SU-DHL-6 (cell line): ENCODE measurements around the gene MS4A6E.

ENCODE experiments used
- H2AFZ ChIP-seq: fragments of 200-600 bp; sonication (generic); 2 replicates; pipeline ENCODE4 v1.6.1; 2014; ENCODE audit warnings: low read depth, mild to moderate bottlenecking, moderate library complexity, mixed read lengths, antibody characterized with exemption, low read length; ENCODE audit not compliant: severe bottlenecking
- H3F3A ChIP-seq: fragments of 200-600 bp; shearing (Covaris generic); 2 replicates; pipeline ENCODE4 v1.6.0; 2016; ENCODE audit warnings: antibody characterized with exemption, mild to moderate bottlenecking; ENCODE audit not compliant: insufficient read depth
- H3K27ac ChIP-seq: fragments of 200-600 bp; sonication (generic); 2 replicates; pipeline ENCODE4 v1.5.1; 2016; ENCODE audit warnings: low read depth, mild to moderate bottlenecking, low read length, moderate library complexity, mixed read lengths
- H3K27me3 ChIP-seq: fragments of 200-600 bp; sonication (generic), shearing (Covaris generic); 2 replicates; pipeline ENCODE4 v1.6.0; 2014; ENCODE audit warnings: mild to moderate bottlenecking, low read length
- H3K36me3 ChIP-seq: fragments of 200-600 bp; sonication (generic); 2 replicates; pipeline ENCODE4 v1.6.1; 2014; ENCODE audit warnings: mild to moderate bottlenecking, low read length, mixed read lengths
- H3K4me2 ChIP-seq: fragments of 300-600, 200-600 bp; shearing (Covaris generic), sonication (generic); 2 replicates; pipeline ENCODE4 v1.6.0; 2014; ENCODE audit warnings: low read length, low read depth, mild to moderate bottlenecking; ENCODE audit not compliant: poor library complexity, severe bottlenecking
- H3K4me3 ChIP-seq: fragments of 200-600 bp; sonication (generic); 2 replicates; pipeline ENCODE4 v1.5.1; 2014; ENCODE audit warnings: antibody characterized with exemption, low read length, mild to moderate bottlenecking, mixed read lengths; ENCODE audit not compliant: insufficient read depth, poor library complexity, severe bottlenecking
- H3K79me2 ChIP-seq: fragments of 200-600 bp; sonication (generic); 2 replicates; pipeline ENCODE4 v1.6.1; 2014; ENCODE audit warnings: mild to moderate bottlenecking, low read length, moderate library complexity; ENCODE audit not compliant: insufficient read depth
- H3K9ac ChIP-seq: fragments of 200-600 bp; sonication (generic); 2 replicates; pipeline ENCODE4 v1.7.0; 2014; ENCODE audit warnings: mild to moderate bottlenecking, low read length
- H3K9me2 ChIP-seq: fragments of 200-600 bp; sonication (generic); replicated peaks from 2 replicates; pipeline ENCODE4 v1.6.1; 2014; ENCODE audit warnings: low read length; ENCODE audit not compliant: insufficient read depth
- H3K9me3 ChIP-seq: fragments of 200-600 bp; sonication (generic); 2 replicates; pipeline ENCODE4 v1.6.1; 2014; ENCODE audit warnings: low read length, mixed read lengths; ENCODE audit not compliant: insufficient read depth
- H4K20me1 ChIP-seq: fragments of 200-600 bp; sonication (generic); 2 replicates; pipeline ENCODE4 v1.6.1; 2014; ENCODE audit warnings: low read depth, mild to moderate bottlenecking, antibody characterized with exemption, low read length, moderate library complexity, mixed read lengths
- EZH2phosphoT487 ChIP-seq: fragments of 200-600 bp; sonication (generic), shearing (Covaris generic); conservative IDR thresholded peaks from 2 replicates; pipeline ENCODE4 v1.6.1; 2018; ENCODE audit warnings: mild to moderate bottlenecking, antibody characterized with exemption, low read length, moderate library complexity, mixed read lengths
- TF ChIP-seq, protein P1 (sequence below): fragments of 200-600 bp; sonication (generic); IDR thresholded peaks from one replicate; pipeline ENCODE4 v1.5.1; 2017; ENCODE audit warnings: antibody characterized with exemption, mild to moderate bottlenecking, low read length, moderate library complexity; ENCODE audit not compliant: insufficient read depth, poor library complexity, severe bottlenecking

Gene MS4A6E

GRCh38 chr11:60349990-60350389, 22.9 kb downstream of the MS4A6E start:
- H3F3A ChIP-seq = no peaks in the 10 kb centered on the region
- H3K4me2 ChIP-seq = no peak overlapping the region
- no peaks in the 10 kb centered on the region for H3K79me2 ChIP-seq
- peaks cover 18% of the 10 kb centered on the region; the same call in 1 of the 2 replicates for H3K9me3 ChIP-seq
- H3K27me3 ChIP-seq = no peaks in the 10 kb centered on the region
- TF ChIP-seq, protein P1, sequence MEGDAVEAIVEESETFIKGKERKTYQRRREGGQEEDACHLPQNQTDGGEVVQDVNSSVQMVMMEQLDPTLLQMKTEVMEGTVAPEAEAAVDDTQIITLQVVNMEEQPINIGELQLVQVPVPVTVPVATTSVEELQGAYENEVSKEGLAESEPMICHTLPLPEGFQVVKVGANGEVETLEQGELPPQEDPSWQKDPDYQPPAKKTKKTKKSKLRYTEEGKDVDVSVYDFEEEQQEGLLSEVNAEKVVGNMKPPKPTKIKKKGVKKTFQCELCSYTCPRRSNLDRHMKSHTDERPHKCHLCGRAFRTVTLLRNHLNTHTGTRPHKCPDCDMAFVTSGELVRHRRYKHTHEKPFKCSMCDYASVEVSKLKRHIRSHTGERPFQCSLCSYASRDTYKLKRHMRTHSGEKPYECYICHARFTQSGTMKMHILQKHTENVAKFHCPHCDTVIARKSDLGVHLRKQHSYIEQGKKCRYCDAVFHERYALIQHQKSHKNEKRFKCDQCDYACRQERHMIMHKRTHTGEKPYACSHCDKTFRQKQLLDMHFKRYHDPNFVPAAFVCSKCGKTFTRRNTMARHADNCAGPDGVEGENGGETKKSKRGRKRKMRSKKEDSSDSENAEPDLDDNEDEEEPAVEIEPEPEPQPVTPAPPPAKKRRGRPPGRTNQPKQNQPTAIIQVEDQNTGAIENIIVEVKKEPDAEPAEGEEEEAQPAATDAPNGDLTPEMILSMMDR = no peak
- TF ChIP-seq EZH2phosphoT487 = no peak
- H3K27ac ChIP-seq = no peak overlapping the region
- H3K36me3 ChIP-seq = no peaks in the 10 kb centered on the region
- no peak overlapping the region for H2AFZ ChIP-seq
- no peak overlapping the region for H3K9ac ChIP-seq
- H3K4me3 ChIP-seq = no peak overlapping the region
- no peaks in the 10 kb centered on the region for H4K20me1 ChIP-seq
- H3K9me2 ChIP-seq = no peaks in the 10 kb centered on the region

- no peak for TF ChIP-seq EZH2phosphoT487
- no peaks in the 10 kb centered on the region for H3F3A ChIP-seq
- no peak overlapping the region for H2AFZ ChIP-seq
- no peaks in the 10 kb centered on the region for H3K79me2 ChIP-seq
- H4K20me1 ChIP-seq = no peaks in the 10 kb centered on the region
- H3K27ac ChIP-seq = no peak overlapping the region; the same call in 1 of the 2 replicates
- no peak overlapping the region for H3K9ac ChIP-seq
- no peaks in the 10 kb centered on the region for H3K27me3 ChIP-seq
- H3K4me2 ChIP-seq = peak overlapping the region; percentile 15
- H3K36me3 ChIP-seq = no peaks in the 10 kb centered on the region
- no peaks in the 10 kb centered on the region for H3K9me2 ChIP-seq
- peaks cover 57% of the 10 kb centered on the region; the same call in 1 of the 2 replicates for H3K9me3 ChIP-seq
- no peak overlapping the region for H3K4me3 ChIP-seq
Measured at GRCh38 chr11:60357771-60358170, 30.7 kb downstream of the MS4A6E start.

DNA sequence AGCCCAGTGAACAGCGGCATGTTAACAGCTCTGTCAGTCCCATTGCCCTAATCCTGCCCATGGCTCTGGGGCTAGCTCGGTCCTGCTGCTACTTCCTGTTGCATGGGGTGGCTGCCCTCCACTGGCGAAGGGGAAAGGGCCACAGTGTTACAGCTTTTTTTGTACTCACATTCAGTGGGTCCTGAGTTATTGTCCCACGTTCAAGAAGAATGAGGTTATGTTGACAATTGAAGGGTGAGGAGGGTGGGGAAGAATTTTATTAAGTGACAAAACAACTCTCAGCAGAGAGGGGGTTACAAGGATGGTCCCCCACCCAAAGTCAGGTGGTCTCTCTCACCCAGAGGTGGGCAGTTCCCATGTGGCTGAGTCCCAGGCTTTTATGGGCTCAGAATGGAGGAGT, 33.6 kb downstream of the MS4A6E start:
- Histone ChIP-seq H3K27ac (no peak overlapping the region), H3K9ac (no peak overlapping the region), H3K4me3 (no peak overlapping the region), H3K9me3 (peaks cover 35% of the 10 kb centered on the region; the same call in 1 of the 2 replicates), H3K4me2 (no peak overlapping the region), H2AFZ (no peak overlapping the region), H3K27me3 (no peaks in the 10 kb centered on the region), H4K20me1 (no peaks in the 10 kb centered on the region), H3K9me2 (no peaks in the 10 kb centered on the region), H3K36me3 (no peaks in the 10 kb centered on the region), H3F3A (peaks cover 10% of the 10 kb centered on the region), H3K79me2 (peaks cover 8% of the 10 kb centered on the region)
- TF ChIP-seq, protein P1 = no peak
- TF ChIP-seq EZH2phosphoT487 = no peak

DNA sequence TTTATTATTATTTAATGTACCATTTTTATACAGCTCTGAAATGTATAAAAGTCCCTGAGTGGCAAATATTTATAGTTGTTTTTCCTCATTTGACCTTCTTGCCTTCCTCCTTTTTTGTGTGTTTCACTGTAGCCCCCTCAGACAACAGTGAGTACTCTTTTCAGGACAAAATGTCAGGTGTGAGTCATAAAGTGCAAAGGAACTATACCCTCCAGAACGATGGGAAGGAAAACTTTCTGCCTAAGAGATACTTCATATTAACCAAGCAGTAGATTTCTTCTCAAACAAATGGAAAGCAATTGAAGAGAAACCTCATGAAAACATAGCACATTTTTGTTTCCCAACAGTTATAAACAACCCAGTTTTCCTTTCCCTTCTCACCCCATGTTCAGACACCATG, 35.2 kb downstream of the MS4A6E start:
- peaks cover 8% of the 10 kb centered on the region for H3K79me2 ChIP-seq
- H3K9me3 ChIP-seq = peaks cover 35% of the 10 kb centered on the region; the same call in 1 of the 2 replicates
- TF ChIP-seq, protein P1 = no peak
- TF ChIP-seq EZH2phosphoT487 = no peak
- H3K27ac ChIP-seq = peak overlapping the region; percentile 85
- H3K4me3 ChIP-seq = no peak overlapping the region
- peak overlapping the region; percentile 88 for H2AFZ ChIP-seq
- peaks cover 16% of the 10 kb centered on the region for H3F3A ChIP-seq
- H3K9ac ChIP-seq = no peak overlapping the region
- no peaks in the 10 kb centered on the region for H3K36me3 ChIP-seq
- peak overlapping the region; percentile 9 for H3K4me2 ChIP-seq
- H4K20me1 ChIP-seq = no peaks in the 10 kb centered on the region
- H3K27me3 ChIP-seq = no peaks in the 10 kb centered on the region
- H3K9me2 ChIP-seq = no peaks in the 10 kb centered on the region
